GM19328 (cell line): ENCODE data around the gene FAM3A.

ENCODE experiments used
- ATAC-seq: cut with Tn5 transposase; IDR thresholded peaks from one replicate; pipeline ENCODE4 v1.9.1; 2021; ENCODE audit warnings: mild to moderate bottlenecking, moderate library complexity; ENCODE audit not compliant: unreplicated experiment

FAM3A gene

DNA sequence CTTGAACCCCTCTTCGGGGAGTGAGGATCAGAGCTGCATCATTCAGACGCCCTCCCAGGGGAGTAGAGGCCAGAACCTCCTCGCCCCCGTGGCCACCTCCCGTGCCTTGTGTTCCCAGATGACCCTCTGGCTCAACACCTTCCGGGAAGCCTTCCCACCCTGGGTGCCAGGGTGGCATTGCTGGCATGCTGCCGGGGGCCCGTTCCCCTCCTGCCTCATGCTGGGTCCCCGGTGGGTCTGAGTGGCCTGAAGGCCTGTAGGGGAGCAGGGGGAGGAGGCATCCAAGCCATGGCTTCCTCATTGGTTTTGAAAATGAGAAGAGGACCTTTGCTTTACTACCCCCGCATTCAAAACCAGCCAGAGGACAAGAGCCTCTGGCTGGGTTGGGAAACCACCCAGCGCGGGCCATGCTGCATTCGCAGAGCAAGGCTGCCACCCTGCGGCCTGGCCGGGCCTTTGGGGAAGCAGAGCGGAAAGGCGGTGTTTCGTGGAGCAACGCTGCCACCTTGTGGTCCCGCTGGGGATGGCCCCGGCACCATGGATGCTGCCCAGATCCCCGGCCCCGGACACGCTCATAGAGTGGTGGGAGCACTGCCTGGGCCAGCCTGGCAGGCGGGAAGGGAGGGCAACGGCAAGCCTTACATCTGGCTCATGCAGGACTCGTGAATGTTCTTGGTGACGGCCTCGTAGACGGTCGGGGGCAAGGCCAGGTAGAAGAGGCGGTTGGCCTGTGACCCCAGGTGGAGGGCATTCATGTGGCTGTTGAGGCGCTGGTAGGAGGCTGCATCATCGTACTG is 18.7 kb upstream of the FAM3A start:
- ATAC-seq = peak; percentile 96

DNA sequence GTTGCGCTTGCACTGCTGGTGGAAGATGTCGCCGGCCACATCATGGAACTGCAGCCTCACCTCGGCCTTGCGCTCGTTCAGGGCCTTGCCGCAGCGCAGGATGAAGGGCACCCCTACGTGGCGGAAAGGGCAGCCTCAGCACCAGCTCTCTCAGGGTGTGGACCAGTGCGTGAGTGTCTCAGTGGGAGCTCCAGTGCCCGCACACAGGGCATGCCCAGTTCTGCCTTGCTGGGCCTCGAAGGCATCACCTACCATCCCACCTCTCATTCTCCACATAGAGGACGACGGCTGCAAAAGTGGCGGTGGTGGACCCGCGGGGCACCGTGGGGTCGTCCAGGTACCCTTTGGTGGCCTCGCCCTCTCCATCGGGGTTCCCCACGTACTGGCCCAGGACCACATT is 16.7 kb upstream of the FAM3A start:
- no peak for ATAC-seq

DNA sequence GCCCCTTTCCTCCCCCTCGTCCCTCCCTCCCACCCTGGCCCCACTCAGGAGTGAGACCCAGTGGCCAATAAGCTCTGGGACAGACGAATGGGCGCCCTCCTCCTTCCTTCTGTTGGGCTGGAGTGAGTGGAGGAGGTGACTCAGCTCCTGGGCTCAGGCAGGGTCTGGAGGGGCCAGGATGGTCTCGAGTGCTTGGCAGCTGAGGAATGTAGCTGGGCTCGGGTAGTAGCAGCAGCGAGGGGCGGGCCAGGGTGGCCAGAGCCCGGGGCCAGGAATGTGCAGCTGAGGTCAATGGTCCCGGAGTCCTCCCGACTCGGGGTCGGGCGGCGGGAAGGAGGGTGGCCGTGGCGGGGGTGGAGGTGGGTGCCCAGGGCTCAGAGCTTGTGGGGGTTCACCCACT is 15.6 kb upstream of the FAM3A start:
- no peak for ATAC-seq

DNA sequence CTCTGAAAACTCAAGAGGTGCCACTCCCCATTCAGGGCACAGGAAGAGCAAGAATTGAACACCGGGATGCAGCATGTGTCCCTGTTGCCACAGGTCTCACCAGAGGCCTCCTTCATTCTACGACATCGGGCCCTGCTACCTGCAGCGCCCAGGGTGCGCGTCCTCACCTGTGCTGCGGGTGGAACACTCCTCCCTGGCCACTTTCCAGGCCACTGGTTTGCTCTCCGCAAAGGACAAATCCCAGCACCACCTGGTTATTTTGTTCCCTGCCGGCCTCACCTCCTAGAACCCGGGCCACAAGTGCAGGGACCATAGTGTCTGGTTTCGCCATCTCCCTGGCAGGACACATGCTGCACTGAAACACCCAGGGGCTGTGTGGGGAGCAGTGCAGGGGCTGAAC is 14.3 kb upstream of the FAM3A start:
- ATAC-seq = no peak

DNA sequence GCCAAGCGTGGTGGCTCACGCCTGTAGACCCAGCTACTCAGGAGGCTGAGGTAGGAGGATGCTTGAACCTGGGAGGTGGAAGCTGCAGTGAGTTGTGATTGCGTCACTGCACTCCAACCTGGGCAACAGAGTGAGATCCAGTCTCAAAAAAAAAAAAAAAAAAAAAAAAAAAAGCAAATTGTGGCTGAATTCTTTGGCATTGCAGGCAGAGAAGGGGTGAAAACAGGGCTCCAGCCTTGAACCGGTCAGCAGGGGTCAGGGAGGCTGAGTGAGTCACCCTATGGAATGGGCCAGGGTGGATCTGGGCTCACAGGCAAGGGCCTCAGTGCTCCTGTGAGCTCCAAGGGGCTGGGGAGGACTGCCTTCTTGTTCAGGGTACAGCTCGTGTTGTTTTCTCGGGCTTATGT is 13.2 kb upstream of the FAM3A start:
- ATAC-seq = no peak

DNA sequence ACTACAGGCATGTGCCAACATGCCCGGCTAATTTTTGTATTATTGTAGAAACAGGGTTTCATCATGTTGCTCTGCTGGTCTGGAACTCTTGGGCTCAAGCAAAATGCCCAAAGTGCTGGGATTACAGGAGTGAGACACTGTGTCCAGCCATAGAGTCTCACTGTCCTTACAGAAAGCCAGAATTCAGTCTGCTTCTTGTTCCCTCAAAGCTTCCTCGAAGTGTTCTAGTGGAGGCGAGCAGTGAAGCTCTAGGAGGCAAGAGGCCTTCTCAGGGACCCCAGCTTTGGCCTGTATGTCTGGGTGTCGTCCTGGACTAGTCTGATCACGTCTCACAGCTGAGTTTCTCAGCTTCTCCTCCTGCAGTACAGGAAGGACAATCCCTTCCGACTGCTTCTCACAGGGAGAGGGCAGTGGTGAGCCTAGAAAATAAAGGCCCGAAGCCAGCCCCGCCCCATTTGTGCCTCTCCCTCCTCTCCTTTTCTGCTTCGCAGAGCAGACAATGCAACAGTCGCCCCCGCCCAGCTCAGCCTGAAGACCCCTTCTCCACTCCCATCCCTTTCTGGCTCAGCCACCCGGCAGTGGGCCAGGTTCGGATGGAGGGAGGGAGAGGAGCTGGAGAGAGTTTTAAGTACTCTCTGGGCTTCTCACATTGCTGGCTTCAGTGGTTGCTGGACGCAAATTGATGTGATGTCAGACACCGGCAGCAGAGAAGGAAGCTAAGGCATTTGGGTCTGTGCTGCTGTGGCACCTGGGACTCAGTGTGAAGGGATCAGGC is 11.1 kb upstream of the FAM3A start:
- no peak for ATAC-seq

DNA sequence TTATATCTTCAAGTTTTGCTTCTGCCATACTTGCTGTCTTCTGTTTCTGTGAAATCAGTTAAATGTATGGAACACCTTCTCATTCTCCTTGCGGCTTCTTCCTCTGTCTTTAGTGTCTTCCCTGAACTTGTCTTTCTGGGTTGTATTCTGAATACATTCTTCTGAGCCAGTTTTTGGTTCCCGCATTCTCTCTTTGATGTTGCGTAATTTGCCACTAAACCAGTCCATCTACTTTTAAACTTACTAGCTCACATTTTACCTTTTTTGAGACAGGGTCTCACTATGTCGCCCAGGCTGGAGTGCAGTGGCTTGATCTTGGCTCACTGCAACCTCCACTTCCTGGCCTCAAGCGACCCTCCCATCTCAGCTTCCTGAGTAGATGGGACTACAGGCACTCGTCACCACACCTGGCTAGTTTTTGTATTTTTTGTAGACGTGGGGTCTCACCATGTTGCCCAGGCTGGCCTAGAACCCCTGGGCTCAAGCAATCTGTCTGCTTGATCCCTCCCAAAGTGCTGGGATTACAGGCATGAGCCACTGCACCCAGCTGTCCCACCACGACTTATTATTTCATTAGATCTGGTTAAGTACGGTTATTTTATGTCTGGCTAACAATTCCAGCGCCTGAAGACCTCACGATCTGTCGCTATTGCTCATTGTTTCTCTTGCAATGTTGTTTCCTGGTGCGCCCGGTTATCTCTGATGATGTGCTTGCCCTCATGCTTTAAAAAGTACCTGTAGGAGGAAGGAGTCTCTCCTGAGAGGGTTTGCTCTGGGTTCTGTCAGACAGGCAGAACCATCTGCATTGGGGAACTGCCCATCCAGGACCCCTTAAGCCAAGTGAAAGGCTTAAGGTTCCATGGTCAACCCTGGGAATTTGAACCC is 9.8 kb upstream of the FAM3A start:
- no peak for ATAC-seq

DNA sequence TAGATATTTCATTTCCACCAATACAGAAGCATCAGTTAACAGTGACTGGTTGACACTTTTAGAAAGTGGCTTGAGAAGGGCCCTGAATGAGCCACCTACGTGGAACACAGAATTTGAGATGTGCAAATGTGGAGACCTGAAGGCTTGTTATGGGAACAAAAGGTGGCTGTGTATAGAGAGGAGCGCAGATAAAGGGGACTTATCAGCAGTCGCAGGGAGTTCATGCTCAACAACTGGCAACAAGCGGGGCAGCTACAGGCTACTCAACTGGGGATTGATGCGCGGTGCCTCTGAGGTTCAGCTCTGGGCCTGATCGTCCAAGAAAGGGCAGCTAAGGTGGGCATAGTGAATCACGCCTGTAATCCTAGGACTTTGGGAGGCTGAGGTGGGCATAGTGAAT is 3.4 kb upstream of the FAM3A start:
- ATAC-seq = no peak

DNA sequence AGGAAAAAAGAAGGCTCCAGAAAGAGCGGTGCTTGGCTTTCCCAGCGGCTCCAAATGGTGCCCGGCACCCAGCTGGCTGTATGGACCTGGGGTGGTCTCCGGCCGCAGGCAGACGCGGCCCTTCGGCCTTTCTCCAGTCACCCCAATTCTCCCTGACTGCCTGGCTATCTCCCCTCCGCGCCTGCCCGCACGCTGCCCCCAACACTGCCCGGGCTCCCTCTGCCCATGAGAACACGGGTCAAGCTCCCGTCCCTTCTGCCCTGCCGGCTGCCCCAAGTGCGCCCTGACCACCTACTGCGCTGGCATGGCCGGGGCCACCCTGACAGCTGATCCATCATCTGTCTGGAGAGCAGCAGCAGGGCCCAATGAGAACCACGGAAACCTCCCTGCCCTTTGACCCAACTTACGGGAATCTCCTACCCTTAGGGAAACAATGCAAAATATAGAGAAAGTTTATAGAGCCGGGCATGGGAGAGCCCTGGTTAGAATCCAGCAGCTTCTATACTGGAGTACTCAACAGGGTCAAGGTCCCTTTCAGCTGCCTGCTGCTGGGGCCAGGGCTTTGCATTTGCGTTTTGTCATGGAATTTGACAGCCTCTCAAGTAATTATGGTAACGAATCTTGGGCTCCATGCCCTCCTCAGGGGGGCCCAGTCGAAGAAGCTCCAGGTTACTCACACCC is 1.2 kb upstream of the FAM3A start:
- no peak for ATAC-seq

DNA sequence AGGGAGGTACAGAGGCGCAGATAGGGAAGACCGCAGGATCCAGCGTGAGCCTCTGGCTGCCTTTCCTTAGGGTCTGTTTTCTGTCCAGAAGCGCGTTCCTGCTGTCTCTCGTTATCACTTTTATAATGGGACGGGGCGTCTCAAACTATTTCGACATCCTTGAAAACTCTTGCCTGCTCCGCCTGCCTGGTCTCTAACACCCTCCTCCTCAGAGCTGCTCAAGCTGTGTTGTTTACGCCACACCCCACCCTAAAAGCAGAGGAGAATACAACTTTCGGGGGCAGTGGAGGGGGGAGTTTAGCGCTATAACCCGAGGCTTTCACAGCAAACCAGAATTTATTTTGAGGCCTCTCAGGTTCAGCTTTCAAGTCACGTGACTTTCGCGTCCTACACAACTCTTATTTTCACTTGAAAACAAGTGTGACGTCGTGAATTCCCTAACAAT is 646 bp upstream of the FAM3A start:
- ATAC-seq = no peak

DNA sequence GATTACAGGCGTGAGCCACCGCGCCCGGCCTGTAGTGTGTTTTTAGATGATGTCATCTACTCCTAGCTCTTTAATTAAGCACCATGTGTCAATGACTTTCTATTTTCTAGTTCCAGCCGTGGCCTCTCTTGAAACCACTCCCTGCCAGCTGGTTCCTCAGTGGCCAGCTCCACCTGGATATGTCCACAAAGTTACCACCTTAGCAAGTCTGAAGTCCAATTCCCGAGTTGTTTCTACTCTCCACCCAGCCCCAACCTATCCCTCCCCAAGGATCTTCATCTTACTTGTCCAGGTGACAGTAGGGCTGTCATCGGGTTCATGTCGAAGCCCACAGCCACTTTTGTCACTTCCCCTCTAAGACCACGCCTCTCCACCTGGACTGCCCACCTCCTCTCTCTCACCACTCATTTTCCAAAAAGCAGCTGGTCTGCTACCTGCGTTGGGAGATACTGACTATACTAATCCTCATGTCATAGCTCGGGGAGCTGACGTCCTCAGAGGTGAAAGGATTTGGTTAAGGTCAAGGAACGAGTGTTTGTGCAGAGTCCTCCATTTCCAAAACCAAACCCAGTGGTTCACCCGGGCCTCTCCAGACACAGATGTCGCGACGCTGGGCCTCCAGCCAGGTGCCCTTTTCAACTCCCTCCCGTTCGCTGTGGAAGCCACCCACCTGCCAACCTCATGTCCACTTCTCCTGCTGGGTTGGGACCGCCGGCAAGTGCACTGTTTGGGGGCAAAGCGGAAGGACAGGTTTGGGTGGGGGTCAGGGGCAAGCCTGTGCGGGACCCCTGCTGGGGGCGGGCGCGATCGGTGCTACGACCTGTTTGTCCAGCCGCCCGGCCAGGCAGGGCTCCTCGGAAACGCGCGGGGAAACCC is 704 bp downstream of the FAM3A start:
- peak; percentile 4 for ATAC-seq

DNA sequence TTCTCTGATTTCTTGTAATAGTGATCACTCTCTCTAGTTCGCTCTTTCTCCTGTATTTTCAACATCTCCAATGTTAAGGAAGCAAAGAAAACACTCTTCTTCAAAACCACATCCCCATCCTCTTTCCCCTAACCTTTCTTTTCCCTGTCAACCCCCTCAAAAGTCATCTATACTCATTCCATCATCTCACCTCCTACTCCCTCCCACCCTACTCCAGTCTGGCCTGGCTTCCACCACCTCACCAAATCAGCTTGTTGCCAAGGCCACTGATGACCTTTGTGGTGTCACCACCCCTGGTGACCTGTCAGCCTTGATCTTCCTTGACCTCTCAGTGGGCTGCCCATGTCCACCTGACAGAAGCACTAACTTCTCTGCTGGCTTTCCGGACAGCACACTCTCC is 2.3 kb downstream of the FAM3A start:
- no peak for ATAC-seq

DNA sequence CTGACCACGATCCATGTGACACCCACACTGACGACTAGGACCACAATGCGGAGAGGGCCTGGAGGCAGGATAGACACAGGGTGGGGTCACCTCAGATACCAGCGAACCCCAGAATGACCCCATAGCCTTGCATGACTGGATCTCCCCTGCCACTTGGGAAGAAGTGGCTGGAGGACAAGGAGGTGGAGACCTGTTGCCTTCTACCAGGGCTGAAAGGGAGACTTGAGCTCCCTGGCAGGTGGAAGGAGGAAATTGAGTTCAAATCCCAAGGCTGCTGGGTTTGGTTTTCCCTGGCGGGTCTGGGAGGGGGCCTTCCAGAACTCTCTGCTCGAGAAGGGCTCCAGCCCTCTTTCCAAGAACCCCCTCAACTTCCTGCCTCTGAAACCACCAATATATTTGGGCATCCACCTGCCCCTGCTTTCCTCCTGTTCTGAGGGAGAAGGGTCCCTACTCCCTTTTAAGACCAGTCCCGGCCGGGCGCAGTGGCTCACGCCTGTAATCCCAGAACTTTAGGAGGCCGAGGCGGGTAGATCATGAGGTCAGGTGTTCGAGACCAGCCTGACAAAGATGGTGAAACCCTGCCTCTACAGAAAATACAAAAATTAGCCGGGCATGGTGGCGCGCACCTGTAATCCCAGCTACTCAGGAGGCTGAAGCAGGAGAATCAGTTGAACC is 3.0 kb downstream of the FAM3A start:
- no peak for ATAC-seq

DNA sequence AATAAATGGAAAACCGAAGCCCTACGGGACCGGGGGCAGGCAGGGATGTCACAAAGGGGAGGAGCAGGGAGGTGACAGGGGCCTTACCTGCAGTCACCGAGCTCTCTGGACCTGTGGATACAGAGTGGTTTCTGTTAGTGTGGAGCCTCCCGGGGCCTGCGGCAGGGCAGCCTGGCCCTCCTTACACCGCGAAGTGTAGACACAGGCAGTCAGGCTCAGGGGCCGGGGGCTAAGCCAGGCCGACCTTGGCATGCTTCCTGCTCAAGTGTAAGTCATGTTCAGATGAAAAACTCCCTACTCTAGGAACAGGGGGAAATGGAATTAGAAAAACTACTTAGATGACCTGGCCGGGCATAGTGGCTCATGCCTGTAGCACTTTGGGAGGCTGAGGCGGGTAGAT is 4.3 kb downstream of the FAM3A start:
- no peak for ATAC-seq

DNA sequence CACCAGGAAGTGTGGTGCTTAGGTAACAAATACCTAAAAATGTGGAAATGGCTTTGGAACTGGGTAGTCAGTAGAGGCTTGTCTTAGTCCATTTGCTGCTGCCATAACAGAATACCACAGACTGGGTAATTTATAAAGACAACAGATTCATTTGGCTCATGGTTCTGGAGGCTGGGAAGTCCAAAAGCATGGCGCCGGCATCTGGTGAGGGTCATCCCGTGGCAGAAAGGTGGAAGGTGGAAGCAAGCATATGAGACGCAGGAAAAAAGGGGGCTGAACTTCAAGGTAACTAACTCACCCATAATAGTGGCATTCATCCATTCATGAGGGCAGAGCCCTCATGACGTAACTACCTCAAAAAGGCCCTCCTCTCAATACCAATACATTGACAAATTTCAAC is 6.6 kb downstream of the FAM3A start:
- ATAC-seq = no peak

DNA sequence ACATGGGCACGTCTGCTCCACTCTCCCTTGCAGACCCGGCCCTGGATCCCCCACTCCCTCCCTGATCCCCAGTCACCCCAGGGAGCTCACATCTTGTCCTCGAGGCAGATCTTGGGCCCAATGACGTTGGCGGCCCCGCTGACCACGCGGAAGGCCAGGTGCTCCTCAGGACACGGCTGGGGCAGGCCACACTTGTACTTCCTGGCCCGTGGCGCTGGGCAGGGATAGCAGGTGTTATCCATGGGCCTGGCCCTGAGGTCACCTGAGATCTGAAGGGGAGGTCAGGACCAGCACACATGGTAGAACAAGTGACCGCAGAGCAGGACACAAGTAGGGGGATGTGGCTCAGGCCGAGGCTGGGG is 7.7 kb downstream of the FAM3A start:
- ATAC-seq = no peak

DNA sequence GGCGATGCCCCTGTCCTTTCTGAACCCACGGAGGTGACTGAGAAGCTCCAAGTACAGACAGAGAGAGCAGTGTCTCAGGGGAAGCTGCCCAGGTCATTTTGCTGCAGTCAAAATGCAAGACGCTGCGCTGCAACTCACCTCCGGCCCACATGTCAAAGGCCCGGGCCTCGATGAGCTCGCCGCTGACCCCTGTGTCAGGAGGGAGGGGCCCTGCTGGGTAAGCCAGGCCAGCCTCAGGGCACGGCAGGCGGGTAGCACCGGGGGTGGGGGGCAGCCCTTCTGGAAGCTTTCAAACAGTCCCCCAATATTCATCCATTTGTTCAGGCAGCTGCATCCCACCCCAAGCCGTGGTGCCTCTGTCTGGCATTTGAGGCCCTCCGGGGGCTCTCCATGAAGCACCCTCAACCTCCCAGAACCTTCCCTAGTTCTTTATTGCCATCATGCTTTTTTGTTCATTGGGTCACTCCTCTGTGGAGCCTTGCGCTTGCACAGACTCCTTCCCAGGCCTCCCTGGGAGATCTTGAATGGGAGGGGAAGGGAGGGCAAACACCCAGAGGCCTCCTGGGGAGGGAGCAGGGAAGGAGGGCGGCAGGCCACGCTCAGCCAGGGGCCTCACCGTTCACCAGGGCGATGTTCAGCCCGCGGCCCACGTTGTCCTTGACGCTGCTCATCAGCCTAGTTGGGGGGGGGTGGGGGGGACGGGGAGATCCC is 8.2 kb downstream of the FAM3A start:
- ATAC-seq = no peak

DNA sequence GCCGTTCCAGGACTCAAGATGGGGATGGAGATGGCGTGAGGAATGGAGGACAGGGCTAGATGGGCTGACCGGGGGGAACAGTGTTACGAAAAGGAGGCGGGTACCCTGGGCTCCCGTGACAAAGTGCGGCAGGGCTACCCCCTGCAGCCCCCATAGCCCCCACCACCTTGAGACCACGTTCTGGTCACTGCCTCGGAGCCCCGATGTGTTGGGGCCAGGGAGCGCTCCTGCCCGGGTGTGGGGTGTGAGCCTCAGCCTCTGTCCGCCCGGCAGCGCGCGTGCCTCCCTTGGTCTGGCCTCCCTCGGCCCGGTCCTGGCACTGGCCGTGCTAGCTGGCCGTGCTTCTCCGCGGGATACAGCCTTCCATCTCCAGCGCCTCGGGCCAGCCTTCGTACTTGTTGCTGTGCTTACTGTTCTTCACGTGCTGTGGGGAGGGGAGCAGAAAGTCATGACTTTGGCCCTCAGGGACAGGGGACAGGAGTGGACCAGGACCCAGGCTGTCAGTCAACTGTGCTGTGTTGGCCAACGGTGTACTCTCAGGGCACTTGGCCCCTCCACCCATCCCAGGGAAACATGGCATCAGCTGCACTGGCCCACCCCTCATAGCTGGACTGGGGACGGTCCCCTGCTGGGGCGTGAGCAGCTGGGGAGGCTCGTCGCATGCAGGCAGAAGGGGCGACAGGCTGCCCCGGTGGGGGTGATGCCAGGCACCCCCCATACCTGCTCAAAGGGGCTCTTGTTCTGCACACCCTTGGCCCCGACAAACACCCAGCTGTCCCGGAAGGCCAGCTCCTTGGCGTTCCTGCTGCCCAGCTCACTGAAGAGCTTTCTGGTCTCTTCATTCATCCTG is 9.3 kb downstream of the FAM3A start:
- ATAC-seq = no peak
